ENCODE data around the gene SLC2A6. TPM values are rescaled to one million over a fixed set of nuclear protein-coding genes. Genes with fewer than 3 reads are reported as not detected.

SLC2A6 gene
- total and polyA plus RNA-seq, 2 of the 8 experiments (the other 6 are each of a cell fraction or from before 2014, with no cell fraction given), result 16.6 to 17.8 TPM

GRCh38 chr9:133467101-133467500 is 11.8 kb downstream of the SLC2A6 start:
- H3K9ac ChIP-seq (replicated peaks in 1 of 4; ENCODE audit: extremely low read depth in 1 of 4, low read depth in 3 of 4, low read length in 3 of 4), result no peak overlapping the region
- no peak overlapping the region for H3K4me3 ChIP-seq (ENCODE audit: extremely low read depth in 1 of 4, insufficient read depth in 2 of 4, low read depth in 3 of 4, low read length in 4 of 4)
- H4K8ac ChIP-seq (ENCODE audit: extremely low read depth, insufficient read depth, low read length), result no peak overlapping the region
- no peak overlapping the region for H3K23ac ChIP-seq (ENCODE audit: insufficient read length)
- peaks cover 0 to 3% (median 0%) of the 10 kb centered on the region in 4 experiments; a peak in 2 of 7 replicates for H3K4me1 ChIP-seq (replicated peaks in 1 of 4; ENCODE audit: control insufficient read depth in 3 of 4, insufficient read depth in 4 of 4, low read length in 3 of 4)
- no peak overlapping the region for H2BK15ac ChIP-seq (ENCODE audit: low read length)
- H2BK20ac ChIP-seq (ENCODE audit: low read length), result no peak overlapping the region
- no peak overlapping the region for H2BK12ac ChIP-seq (ENCODE audit: low read depth, low read length)
- H3K14ac ChIP-seq (ENCODE audit: insufficient read length), result no peak overlapping the region
- H4K20me1 ChIP-seq (replicated peaks in 1 of 2; ENCODE audit: control insufficient read depth in 1 of 2, insufficient read depth in 2 of 2, low read length in 2 of 2), result peaks cover 1 to 24% of the 10 kb centered on the region in 2 experiments
- H2AFZ ChIP-seq (ENCODE audit: low read length), result no peak overlapping the region
- no peak overlapping the region for H4K91ac ChIP-seq (replicated peaks; ENCODE audit: insufficient read length, low read length)
- peaks cover 0 to 5% of the 10 kb centered on the region in 2 experiments; a peak in 1 of 4 replicates for H3K79me2 ChIP-seq (ENCODE audit: control insufficient read depth in 1 of 2, insufficient read depth in 2 of 2, low read length in 2 of 2)
- CTCF ChIA-PET (ENCODE audit: partially characterized antibody), result interaction anchor here (0.6 to 2.4 kb wide), 10 partner anchors 10 to 445 kb away, joined by 3 to 17 read pairs (median 3); partner anchors contain the start of gene SLC2A6
- H2BK5ac ChIP-seq (ENCODE audit: low read depth, low read length), result no peak overlapping the region
- TF ChIP-seq, protein P1, sequence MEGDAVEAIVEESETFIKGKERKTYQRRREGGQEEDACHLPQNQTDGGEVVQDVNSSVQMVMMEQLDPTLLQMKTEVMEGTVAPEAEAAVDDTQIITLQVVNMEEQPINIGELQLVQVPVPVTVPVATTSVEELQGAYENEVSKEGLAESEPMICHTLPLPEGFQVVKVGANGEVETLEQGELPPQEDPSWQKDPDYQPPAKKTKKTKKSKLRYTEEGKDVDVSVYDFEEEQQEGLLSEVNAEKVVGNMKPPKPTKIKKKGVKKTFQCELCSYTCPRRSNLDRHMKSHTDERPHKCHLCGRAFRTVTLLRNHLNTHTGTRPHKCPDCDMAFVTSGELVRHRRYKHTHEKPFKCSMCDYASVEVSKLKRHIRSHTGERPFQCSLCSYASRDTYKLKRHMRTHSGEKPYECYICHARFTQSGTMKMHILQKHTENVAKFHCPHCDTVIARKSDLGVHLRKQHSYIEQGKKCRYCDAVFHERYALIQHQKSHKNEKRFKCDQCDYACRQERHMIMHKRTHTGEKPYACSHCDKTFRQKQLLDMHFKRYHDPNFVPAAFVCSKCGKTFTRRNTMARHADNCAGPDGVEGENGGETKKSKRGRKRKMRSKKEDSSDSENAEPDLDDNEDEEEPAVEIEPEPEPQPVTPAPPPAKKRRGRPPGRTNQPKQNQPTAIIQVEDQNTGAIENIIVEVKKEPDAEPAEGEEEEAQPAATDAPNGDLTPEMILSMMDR (IDR thresholded peaks at IDR 0.05; ENCODE audit: control extremely low read depth in 1 of 3, insufficient read depth in 1 of 3, low read depth in 1 of 3, low read length in 3 of 3), result peak in 2 of 3 experiments; percentile 33 to 52; a peak in 2 of 4 replicates
- no peak for TF ChIP-seq CBX8 (IDR thresholded peaks at IDR 0.05; ENCODE audit: borderline replicate concordance, low read depth, low read length)
- 0 out of 2 replicates have a peak, but pooled peaks have one; percentile 33 for TF ChIP-seq POLR2AphosphoS5 (IDR thresholded peaks at IDR 0.05; ENCODE audit: low read depth, low read length)
- TF ChIP-seq KDM5A (IDR thresholded peaks at IDR 0.05; ENCODE audit: low read length), result no peak
- 0 out of 2 replicates have a peak, but pooled peaks have one; percentile 21 for TF ChIP-seq TEAD4 (IDR thresholded peaks at IDR 0.05; ENCODE audit: low read depth, low read length)
- TF ChIP-seq POLR2A (IDR thresholded peaks at IDR 0.05; ENCODE audit: control extremely low read depth in 1 of 2, low read depth in 2 of 2, low read length in 2 of 2), result no peak
- peak in 1 of 2 experiments; percentile 27; a peak in 1 of 4 replicates for TF ChIP-seq RAD21 (IDR thresholded peaks at IDR 0.05 in 1 of 2, conservative IDR thresholded peaks at IDR 0.05 in 1 of 2; ENCODE audit: low read depth in 2 of 2, low read length in 2 of 2)
- POLR2A ChIA-PET (ENCODE audit: partially characterized antibody), result interaction anchor here (1.1 to 3.5 kb wide), 4 partner anchors 10 to 116 kb away, joined by 4 to 19 read pairs (median 10); partner anchors contain the start of gene SLC2A6
- WGBS, 2 experiments (ENCODE audit: extremely low coverage in 1 of 2, insufficient coverage in 1 of 2, insufficient read length in 1 of 2, insufficient replicate concordance in 2 of 2, low coverage in 1 of 2, low lambda C conversion rate in 2 of 2, missing lambda C conversion rate in 1 of 2), result 82% methylated on average over 10 of the region's 10 CpGs; no CpG with 5 or more reads in 1 of the 2 experiments
- H3K79me1 ChIP-seq (ENCODE audit: low read depth, low read length), result peaks cover 3% of the 10 kb centered on the region
- no peak overlapping the region for H3K4me2 ChIP-seq (ENCODE audit: insufficient read depth in 1 of 2, low read depth in 2 of 2, low read length in 2 of 2)
- H3K27me3 ChIP-seq (replicated peaks in 1 of 4; ENCODE audit: control insufficient read depth in 3 of 4, extremely low read depth in 1 of 4, insufficient read depth in 3 of 4, low read length in 3 of 4), result no peaks in the 10 kb centered on the region
- H3K9me3 ChIP-seq (ENCODE audit: insufficient read depth in 2 of 2, low read depth in 1 of 2, low read length in 1 of 2), result no peaks in the 10 kb centered on the region
- no peaks in the 10 kb centered on the region; a peak in 1 of 8 replicates for H3K36me3 ChIP-seq (ENCODE audit: control insufficient read depth in 2 of 4, insufficient read depth in 4 of 4, low read length in 3 of 4)
- H3K18ac ChIP-seq (ENCODE audit: extremely low read depth, low read length), result no peak overlapping the region
- no peak overlapping the region for H4K5ac ChIP-seq (ENCODE audit: insufficient read length, low read depth, low read length)
- no peak overlapping the region for H3K56ac ChIP-seq (replicated peaks; ENCODE audit: insufficient read length, low read depth, low read length)
- H2AK5ac ChIP-seq (ENCODE audit: low read depth, low read length), result no peak overlapping the region
- no peaks in the 10 kb centered on the region for H3K23me2 ChIP-seq (ENCODE audit: low read depth, low read length)
- FAIRE-seq, result no peak
- DNase-seq (ENCODE audit: low read depth in 1 of 2, low spot score in 2 of 2), result no peak
- H3K4ac ChIP-seq (replicated peaks; ENCODE audit: insufficient read length, low read depth, low read length), result no peak overlapping the region
- no peak overlapping the region for H3K27ac ChIP-seq (ENCODE audit: low read depth, low read length)
- H2BK120ac ChIP-seq (replicated peaks; ENCODE audit: low read depth, low read length), result no peak overlapping the region
